Chondrocyte (in vitro differentiated cells): Measurements from ENCODE around the gene AGBL4. TPM values are rescaled to one million over a fixed set of nuclear protein-coding genes. Genes with fewer than 3 reads are reported as not detected.
"Not testable (repeated sequence)": the region's sequence is repeated elsewhere in the genome, so short reads cannot be mapped to it uniquely, and the experiment has no call there.

ENCODE experiments used
- DNase-seq: peaks from one replicate; pipeline ENCODE4 v3.0.0; 2021; ENCODE audit warnings: mixed read lengths, low spot score
- H3K27ac Mint-ChIP-seq: one replicate; pipeline ENCODE4 v1.8.0; 2021; ENCODE audit warnings: mild to moderate bottlenecking, moderate library complexity, mixed read lengths; ENCODE audit not compliant: unreplicated experiment
- H3K27me3 Mint-ChIP-seq: 2 replicates; pipeline ENCODE4 v1.8.0; 2021; ENCODE audit warnings: low read depth, mixed read lengths
- H3K36me3 Mint-ChIP-seq: 2 replicates; pipeline ENCODE4 v1.8.0; 2021; ENCODE audit warnings: low read depth, mixed read lengths
- H3K4me1 Mint-ChIP-seq: 2 replicates; pipeline ENCODE4 v1.8.0; 2021; ENCODE audit warnings: low read depth, mild to moderate bottlenecking, mixed read lengths
- H3K4me3 Mint-ChIP-seq: one replicate; pipeline ENCODE4 v1.8.0; 2021; ENCODE audit warnings: mild to moderate bottlenecking, moderate library complexity, mixed read lengths; ENCODE audit not compliant: unreplicated experiment
- H3K9me3 Mint-ChIP-seq: 2 replicates; pipeline ENCODE4 v1.8.0; 2021; ENCODE audit warnings: low read depth, mixed read lengths
- CTCF ChIP-seq: fragments of 200-600 bp; sonication (generic); IDR thresholded peaks from 2 replicates; pipeline ENCODE4 v1.5.0; 2021; ENCODE audit warnings: antibody characterized with exemption, mild to moderate bottlenecking, moderate library complexity
- total RNA-seq: library from RNA; stranded (reverse); gene quantifications from 3 replicates; pipeline ENCODE4 v1.2.1, GENCODE V29; 2021

AGBL4 gene
- total RNA-seq, 1 donor from 2014 or later, result not detected

DNA sequence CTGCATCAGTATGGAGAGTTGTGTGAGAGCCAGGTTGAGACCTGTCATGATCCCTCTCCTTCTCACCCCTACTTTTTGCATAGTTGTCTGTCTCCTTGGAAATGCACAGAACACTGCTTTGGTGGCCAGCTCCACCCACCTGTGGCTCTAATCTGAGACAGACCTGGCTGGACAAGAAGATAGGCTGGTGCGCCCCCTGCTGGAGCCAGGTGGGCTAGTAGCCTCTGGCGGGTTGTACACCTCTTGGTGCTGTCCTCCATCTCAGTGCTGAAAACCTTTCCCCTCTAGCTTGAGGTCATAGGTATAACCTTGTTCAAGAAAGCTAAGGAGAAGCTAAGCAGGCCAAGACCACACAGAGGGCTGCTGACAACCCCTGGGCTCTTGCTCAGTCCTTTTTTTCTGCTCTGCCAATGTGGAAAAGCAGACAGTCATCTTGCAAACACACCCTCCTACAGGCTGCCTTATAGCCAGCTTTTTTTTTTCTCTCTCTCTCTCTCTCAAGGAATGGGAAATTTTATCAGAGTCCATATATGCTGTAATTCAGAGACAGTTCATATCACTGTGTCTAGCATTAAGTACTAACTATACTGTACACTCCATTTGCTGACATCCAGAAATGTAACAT is 1492.9 kb downstream of the AGBL4 start:
- peaks cover 5% of the 10 kb centered on the region for H3K4me1 Mint-ChIP-seq
- no peaks in the 10 kb centered on the region for H3K36me3 Mint-ChIP-seq
- H3K27ac Mint-ChIP-seq, result no peak overlapping the region
- DNase-seq, result no peak
- H3K9me3 Mint-ChIP-seq, result no peaks in the 10 kb centered on the region
- H3K4me3 Mint-ChIP-seq, result no peak overlapping the region
- TF ChIP-seq CTCF, result peak; percentile 76
- H3K27me3 Mint-ChIP-seq, result peaks cover 29% of the 10 kb centered on the region

GRCh38 chr1:48527051-48527450 is 1496.7 kb downstream of the AGBL4 start:
- peaks cover 5% of the 10 kb centered on the region for H3K4me1 Mint-ChIP-seq
- no peaks in the 10 kb centered on the region for H3K9me3 Mint-ChIP-seq
- no peaks in the 10 kb centered on the region for H3K36me3 Mint-ChIP-seq
- no peak for TF ChIP-seq CTCF
- H3K27me3 Mint-ChIP-seq, result peaks cover 21% of the 10 kb centered on the region
- DNase-seq, result no peak
- no peak overlapping the region for H3K27ac Mint-ChIP-seq
- H3K4me3 Mint-ChIP-seq, result no peak overlapping the region

DNA sequence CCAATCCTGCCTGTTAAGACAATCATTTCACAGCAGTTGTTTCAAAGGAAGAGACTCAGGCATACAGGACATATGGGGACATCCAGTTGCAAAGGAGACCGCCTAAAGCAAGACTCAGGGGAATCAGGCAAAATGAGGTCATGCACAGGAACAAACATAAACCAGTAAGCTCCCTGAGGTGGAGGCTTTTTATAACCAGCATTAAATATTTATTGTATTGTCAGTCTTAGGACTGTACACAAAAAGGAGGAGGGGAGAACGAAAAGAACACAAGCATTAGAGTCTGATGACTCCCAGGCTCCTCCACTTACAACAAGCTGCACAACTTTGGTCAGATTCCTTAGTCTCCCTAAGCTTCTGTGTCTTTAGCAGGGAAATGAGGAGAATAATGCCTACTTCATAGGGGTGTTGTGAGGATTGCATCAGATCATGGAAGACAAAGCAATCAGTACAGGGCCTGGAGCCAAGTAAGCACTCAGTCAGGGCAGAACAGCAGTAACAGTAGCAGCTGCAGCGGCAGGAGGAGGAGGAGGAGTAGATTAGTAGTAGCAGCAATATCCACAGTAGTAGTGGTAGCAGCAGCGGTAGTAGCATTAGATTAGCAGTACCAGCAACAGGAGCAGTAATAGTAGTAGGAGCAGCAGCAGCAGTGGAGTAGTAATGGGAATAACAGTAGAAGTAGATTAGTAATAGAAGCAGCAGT is 1497.6 kb downstream of the AGBL4 start:
- Mint-ChIP-seq H3K9me3 (no peaks in the 10 kb centered on the region), H3K27me3 (peaks cover 21% of the 10 kb centered on the region), H3K36me3 (no peaks in the 10 kb centered on the region), H3K4me3 (no peak overlapping the region), H3K4me1 (peaks cover 5% of the 10 kb centered on the region), H3K27ac (no peak overlapping the region)
- no peak for DNase-seq
- TF ChIP-seq CTCF, result no peak

- H3K9me3 Mint-ChIP-seq, result no peaks in the 10 kb centered on the region
- H3K4me3 Mint-ChIP-seq, result no peak overlapping the region
- no peak overlapping the region for H3K27ac Mint-ChIP-seq
- H3K27me3 Mint-ChIP-seq, result peaks cover 23% of the 10 kb centered on the region
- peaks cover 5% of the 10 kb centered on the region for H3K4me1 Mint-ChIP-seq
- DNase-seq, result no peak
- TF ChIP-seq CTCF, result no peak
- peaks cover 2% of the 10 kb centered on the region for H3K36me3 Mint-ChIP-seq
Observed at GRCh38 chr1:48524892-48525467, 1498.8 kb downstream of the AGBL4 start.

DNA sequence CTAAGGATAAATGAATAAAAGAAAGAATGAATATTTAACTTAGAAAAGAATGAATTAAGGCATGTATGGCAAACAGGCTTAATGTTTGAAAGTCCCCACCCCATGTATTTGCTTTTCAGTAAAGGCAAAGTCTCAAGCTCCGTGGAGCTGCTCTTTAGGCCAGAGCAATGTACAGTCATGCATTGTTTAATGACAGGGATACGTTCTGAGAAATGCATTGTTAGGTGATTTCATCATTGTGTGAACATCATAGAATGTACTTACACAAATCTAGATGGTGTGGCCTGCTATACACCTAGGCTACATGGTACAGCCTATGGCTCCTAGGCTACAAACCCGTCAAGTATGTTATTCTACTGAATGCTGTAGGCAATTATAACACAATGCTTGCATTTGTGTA is 1500.2 kb downstream of the AGBL4 start:
- no peak overlapping the region for H3K27ac Mint-ChIP-seq
- no peak overlapping the region for H3K4me3 Mint-ChIP-seq
- no peak for TF ChIP-seq CTCF
- no peaks in the 10 kb centered on the region for H3K9me3 Mint-ChIP-seq
- peaks cover 20% of the 10 kb centered on the region for H3K27me3 Mint-ChIP-seq
- H3K36me3 Mint-ChIP-seq, result peaks cover 2% of the 10 kb centered on the region
- DNase-seq, result no peak
- peaks cover 5% of the 10 kb centered on the region for H3K4me1 Mint-ChIP-seq

DNA sequence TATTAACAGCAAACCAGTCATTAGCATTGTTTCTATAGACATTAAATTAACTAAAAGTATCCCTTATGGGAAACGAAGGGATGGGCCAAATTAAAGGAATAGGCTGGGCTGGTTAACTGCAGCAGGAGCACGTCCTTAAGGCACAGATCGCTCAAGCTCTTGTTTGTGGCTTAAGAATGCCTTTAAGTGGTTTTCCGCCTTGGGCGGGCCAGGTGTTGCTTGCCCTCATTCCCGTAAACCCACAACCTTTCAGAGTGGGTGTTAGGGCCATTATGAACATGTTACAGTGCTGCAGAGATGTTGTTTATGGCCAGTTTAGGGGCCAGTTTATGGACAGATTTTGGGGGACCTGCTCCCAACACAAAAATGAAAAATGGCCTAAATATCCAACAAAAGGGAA is 1503.9 kb downstream of the AGBL4 start:
- not testable (repeated sequence) for H3K9me3 Mint-ChIP-seq, H3K36me3 Mint-ChIP-seq, H3K27ac Mint-ChIP-seq, DNase-seq, H3K4me1 Mint-ChIP-seq, H3K4me3 Mint-ChIP-seq
- H3K27me3 Mint-ChIP-seq, result peaks cover 21% of the 10 kb centered on the region
